Stimulated activated naive CD4-positive, alpha-beta T cell treated with Interleukin-2 at 50 U/mL for 16 hours (primary cell): ENCODE results near the gene CPVL.
"Not testable (repeated sequence)": the region's sequence is repeated elsewhere in the genome, so short reads cannot be mapped to it uniquely, and the experiment has no call there.

Experiments
- DNase-seq: peaks from one replicate; lab custom pipeline; 2025; lab: John Stamatoyannopoulos, UW

CPVL gene

GRCh38 chr7:29119538-29119937 lies 26.8 kb downstream of the CPVL start:
- DNase-seq, result no peak

GRCh38 chr7:29116361-29117200 lies 29.8 kb downstream of the CPVL start:
- no peak for DNase-seq

- DNase-seq, result no peak
Observed at GRCh38 chr7:29115753-29116152, 30.6 kb downstream of the CPVL start.

GRCh38 chr7:29115130-29115687 lies 31.1 kb downstream of the CPVL start:
- no peak for DNase-seq

- DNase-seq, result not testable (repeated sequence)
Observed at GRCh38 chr7:29114266-29114665, 32.1 kb downstream of the CPVL start.

GRCh38 chr7:29113384-29114102 lies 32.8 kb downstream of the CPVL start:
- no peak for DNase-seq

- no peak for DNase-seq
Observed at GRCh38 chr7:29112721-29113120, 33.6 kb downstream of the CPVL start.

GRCh38 chr7:29109899-29110298 lies 36.4 kb downstream of the CPVL start:
- DNase-seq, result no peak

- DNase-seq, result no peak
Observed at GRCh38 chr7:29109358-29109757, 37.0 kb downstream of the CPVL start.

GRCh38 chr7:29107056-29107455 lies 39.3 kb downstream of the CPVL start:
- no peak for DNase-seq

GRCh38 chr7:29106669-29106988 lies 39.7 kb downstream of the CPVL start:
- DNase-seq, result no peak

GRCh38 chr7:29105752-29106668 lies 40.3 kb downstream of the CPVL start:
- no peak for DNase-seq

GRCh38 chr7:29105191-29105590 lies 41.1 kb downstream of the CPVL start:
- DNase-seq, result no peak

GRCh38 chr7:29102558-29103151 lies 43.7 kb downstream of the CPVL start:
- no peak for DNase-seq

GRCh38 chr7:29100924-29101323 lies 45.4 kb downstream of the CPVL start:
- DNase-seq, result no peak

- DNase-seq, result no peak
Observed at GRCh38 chr7:29099896-29100847, 46.2 kb downstream of the CPVL start.

- no peak for DNase-seq
Observed at GRCh38 chr7:29096446-29096730, 49.9 kb downstream of the CPVL start.

GRCh38 chr7:29095631-29096445 lies 50.5 kb downstream of the CPVL start:
- DNase-seq, result no peak

- not testable (repeated sequence) for DNase-seq
Observed at GRCh38 chr7:29093091-29093490, 53.2 kb downstream of the CPVL start.

GRCh38 chr7:29091715-29092114 lies 54.6 kb downstream of the CPVL start:
- no peak for DNase-seq
